ENCODE results near the gene ACSL1. TPM values are rescaled to one million over a fixed set of nuclear protein-coding genes. Genes with fewer than 3 reads are reported as not detected.
A peak's percentile ranks its signal among the peaks of the same experiment; 100 is the strongest.

Gene ACSL1
- total RNA-seq, 2 donors from 2014 or later: 3.8 to 5.2 TPM

DNA sequence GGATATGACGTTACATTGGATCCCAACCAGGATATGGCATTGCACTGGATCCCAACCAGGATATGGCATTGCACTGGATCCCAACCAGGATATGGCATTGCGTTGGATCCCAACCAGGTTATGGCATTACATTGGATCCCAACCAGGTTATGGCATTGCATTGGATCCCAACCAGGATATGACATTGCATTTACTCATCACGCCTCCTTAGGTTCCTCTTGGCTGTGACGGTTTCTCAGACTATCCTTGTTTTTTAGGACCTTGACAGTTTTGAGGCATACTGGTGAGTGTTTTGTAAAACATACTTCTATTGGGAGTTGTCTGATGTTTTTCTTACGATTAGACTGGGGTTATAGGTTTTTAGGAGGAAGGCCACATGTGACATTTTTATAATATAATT lies 5.4 kb upstream of the ACSL1 start:
- H3K4me1 Mint-ChIP-seq: no peaks in the 10 kb centered on the region
- no peak overlapping the region for H3K4me3 ChIP-seq (ENCODE audit: low read length)
- WGBS, 2 experiments (ENCODE audit: insufficient coverage in 1 of 2, insufficient read length in 1 of 2): 98 to 100% methylated on average over 4 of the region's 5 CpGs
- H3K36me3 ChIP-seq (ENCODE audit: control insufficient read depth, insufficient read depth, low read length): no peaks in the 10 kb centered on the region
- no peak overlapping the region for H3K27ac ChIP-seq (ENCODE audit: low read depth, low read length)
- H3K36me3 Mint-ChIP-seq (ENCODE audit: low read depth): no peaks in the 10 kb centered on the region
- no peaks in the 10 kb centered on the region for H3K9me3 Mint-ChIP-seq
- H3K27me3 Mint-ChIP-seq (ENCODE audit: insufficient read depth): peaks cover 34% of the 10 kb centered on the region
- H3K27ac Mint-ChIP-seq: no peak overlapping the region
- TF ChIP-seq, protein P1, sequence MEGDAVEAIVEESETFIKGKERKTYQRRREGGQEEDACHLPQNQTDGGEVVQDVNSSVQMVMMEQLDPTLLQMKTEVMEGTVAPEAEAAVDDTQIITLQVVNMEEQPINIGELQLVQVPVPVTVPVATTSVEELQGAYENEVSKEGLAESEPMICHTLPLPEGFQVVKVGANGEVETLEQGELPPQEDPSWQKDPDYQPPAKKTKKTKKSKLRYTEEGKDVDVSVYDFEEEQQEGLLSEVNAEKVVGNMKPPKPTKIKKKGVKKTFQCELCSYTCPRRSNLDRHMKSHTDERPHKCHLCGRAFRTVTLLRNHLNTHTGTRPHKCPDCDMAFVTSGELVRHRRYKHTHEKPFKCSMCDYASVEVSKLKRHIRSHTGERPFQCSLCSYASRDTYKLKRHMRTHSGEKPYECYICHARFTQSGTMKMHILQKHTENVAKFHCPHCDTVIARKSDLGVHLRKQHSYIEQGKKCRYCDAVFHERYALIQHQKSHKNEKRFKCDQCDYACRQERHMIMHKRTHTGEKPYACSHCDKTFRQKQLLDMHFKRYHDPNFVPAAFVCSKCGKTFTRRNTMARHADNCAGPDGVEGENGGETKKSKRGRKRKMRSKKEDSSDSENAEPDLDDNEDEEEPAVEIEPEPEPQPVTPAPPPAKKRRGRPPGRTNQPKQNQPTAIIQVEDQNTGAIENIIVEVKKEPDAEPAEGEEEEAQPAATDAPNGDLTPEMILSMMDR (conservative IDR thresholded peaks at IDR 0.05): no peak
- no peak overlapping the region for H3K4me3 Mint-ChIP-seq
- H3K9ac ChIP-seq (ENCODE audit: extremely low read depth, low read length, poor library complexity, severe bottlenecking): no peak overlapping the region
- H3K27me3 ChIP-seq (ENCODE audit: control insufficient read depth, insufficient read depth, low read length, poor library complexity, severe bottlenecking): peaks cover 28% of the 10 kb centered on the region
- H3K4me1 ChIP-seq (ENCODE audit: control insufficient read depth, insufficient read depth, low read length): no peaks in the 10 kb centered on the region
- no peak for DNase-seq
- no peaks in the 10 kb centered on the region for H3K9me3 ChIP-seq (ENCODE audit: control insufficient read depth, low read length)

DNA sequence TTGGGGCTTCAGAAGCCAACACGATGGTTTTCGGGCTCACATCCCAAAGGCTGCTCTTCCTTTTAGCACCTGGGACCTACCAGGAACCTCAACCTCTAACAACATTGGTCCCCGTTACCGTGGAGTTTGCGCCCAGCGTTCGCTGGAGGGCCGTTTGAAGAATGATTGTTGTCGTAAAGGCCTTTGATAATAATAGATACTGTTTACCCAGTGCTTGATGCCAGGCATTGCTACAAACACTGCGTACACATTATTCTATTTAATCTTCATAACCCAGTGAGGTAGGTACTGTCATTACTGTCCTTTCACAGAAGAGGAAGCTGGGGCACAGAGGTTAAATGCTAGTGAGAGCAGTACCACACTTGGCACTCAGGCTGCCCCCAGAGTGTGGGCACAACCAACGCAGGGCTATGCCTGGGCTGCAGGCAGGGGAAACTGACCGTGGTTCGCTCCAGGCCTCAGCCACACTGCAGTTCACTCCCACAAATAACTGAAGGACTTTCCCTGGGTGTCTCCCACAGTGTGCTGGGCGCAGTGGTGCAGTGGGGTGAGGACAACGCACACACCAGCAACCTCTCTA lies 1.0 kb upstream of the ACSL1 start:
- H3K36me3 Mint-ChIP-seq (ENCODE audit: low read depth): no peaks in the 10 kb centered on the region
- H3K9me3 Mint-ChIP-seq: no peaks in the 10 kb centered on the region
- H3K27ac ChIP-seq (ENCODE audit: low read depth, low read length): no peak overlapping the region
- peaks cover 4% of the 10 kb centered on the region for H3K36me3 ChIP-seq (ENCODE audit: control insufficient read depth, insufficient read depth, low read length)
- WGBS, 2 experiments (ENCODE audit: insufficient coverage in 1 of 2, insufficient read length in 1 of 2): 66 to 70% methylated on average over 6 to 15 of the region's 15 CpGs
- no peak overlapping the region for H3K9ac ChIP-seq (ENCODE audit: extremely low read depth, low read length, poor library complexity, severe bottlenecking)
- H3K27me3 ChIP-seq (ENCODE audit: control insufficient read depth, insufficient read depth, low read length, poor library complexity, severe bottlenecking): peaks cover 60% of the 10 kb centered on the region
- H3K4me3 Mint-ChIP-seq: peak overlapping the region; percentile 63
- TF ChIP-seq, protein P1 (conservative IDR thresholded peaks at IDR 0.05): no peak
- peaks cover 66% of the 10 kb centered on the region for H3K27me3 Mint-ChIP-seq (ENCODE audit: insufficient read depth)
- peaks cover 2% of the 10 kb centered on the region for H3K4me1 Mint-ChIP-seq
- H3K4me3 ChIP-seq (ENCODE audit: low read length): peak overlapping the region; percentile 68
- DNase-seq: no peak
- no peaks in the 10 kb centered on the region for H3K4me1 ChIP-seq (ENCODE audit: control insufficient read depth, insufficient read depth, low read length)
- H3K27ac Mint-ChIP-seq: no peak overlapping the region
- no peaks in the 10 kb centered on the region for H3K9me3 ChIP-seq (ENCODE audit: control insufficient read depth, low read length)

DNA sequence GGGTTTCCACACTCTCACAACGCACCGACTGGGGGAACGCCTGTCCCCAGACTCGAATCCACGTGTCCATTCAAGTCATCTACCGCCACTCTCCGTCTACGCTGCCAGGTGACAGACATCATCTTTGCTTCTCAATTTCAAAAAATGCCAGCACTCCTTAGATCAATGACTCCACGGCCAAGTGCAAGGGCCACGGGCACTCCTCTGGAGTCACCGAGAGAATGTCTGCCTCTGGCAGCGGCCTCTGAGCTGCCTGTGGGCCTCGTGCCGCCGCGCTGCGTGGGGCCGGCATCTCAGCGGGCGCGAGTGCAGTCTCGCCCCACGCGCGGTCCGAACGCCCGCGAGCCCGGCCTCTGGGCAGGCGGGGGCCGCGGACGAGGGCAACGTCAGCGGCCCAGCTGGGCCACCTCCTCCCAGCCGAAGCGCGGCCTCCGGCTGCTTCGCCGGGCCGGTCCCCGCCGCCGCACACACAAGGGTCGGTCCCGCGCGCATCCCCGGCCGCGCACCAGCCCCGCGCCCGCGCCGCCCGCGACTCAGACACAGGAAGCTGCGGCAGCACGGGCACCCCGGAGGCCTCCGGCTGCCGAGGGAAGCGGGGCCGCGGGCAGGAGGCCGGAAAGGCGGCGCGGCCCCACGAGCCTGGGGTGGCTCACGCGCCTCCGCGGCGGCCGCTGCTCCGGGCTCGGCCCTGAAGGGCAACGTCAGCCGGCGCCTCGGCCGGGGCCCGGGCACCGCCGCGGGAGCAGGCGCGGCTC lies 450 bp downstream of the ACSL1 start:
- H3K4me3 Mint-ChIP-seq: peak overlapping the region; percentile 50
- H3K4me1 ChIP-seq (ENCODE audit: control insufficient read depth, insufficient read depth, low read length): peaks cover 3% of the 10 kb centered on the region
- H3K4me3 ChIP-seq (ENCODE audit: low read length): peak overlapping the region; percentile 86
- peak; percentile 55 for DNase-seq
- peak overlapping the region; percentile 53 for H3K9ac ChIP-seq (ENCODE audit: extremely low read depth, low read length, poor library complexity, severe bottlenecking)
- H3K27ac Mint-ChIP-seq: no peak overlapping the region
- peaks cover 60% of the 10 kb centered on the region for H3K27me3 ChIP-seq (ENCODE audit: control insufficient read depth, insufficient read depth, low read length, poor library complexity, severe bottlenecking)
- peaks cover 66% of the 10 kb centered on the region for H3K27me3 Mint-ChIP-seq (ENCODE audit: insufficient read depth)
- H3K9me3 Mint-ChIP-seq: no peaks in the 10 kb centered on the region
- TF ChIP-seq, protein P1 (conservative IDR thresholded peaks at IDR 0.05): no peak
- peaks cover 4% of the 10 kb centered on the region for H3K36me3 ChIP-seq (ENCODE audit: control insufficient read depth, insufficient read depth, low read length)
- 6 to 10% methylated on average over 34 to 92 of the region's 92 CpGs for WGBS, 2 experiments (ENCODE audit: insufficient coverage in 1 of 2, insufficient read length in 1 of 2)
- peaks cover 3% of the 10 kb centered on the region for H3K4me1 Mint-ChIP-seq
- no peaks in the 10 kb centered on the region for H3K36me3 Mint-ChIP-seq (ENCODE audit: low read depth)
- H3K9me3 ChIP-seq (ENCODE audit: control insufficient read depth, low read length): no peaks in the 10 kb centered on the region
- no peak overlapping the region for H3K27ac ChIP-seq (ENCODE audit: low read depth, low read length)
